ENCODE measurements around the gene SLC40A1.

GRCh38 chr2:189608170-189608569, 27.6 kb upstream of the SLC40A1 start:
- no peak for TF ChIP-seq CTCF (IDR thresholded peaks at IDR 0.05)
- no peak for TF ChIP-seq POLR2A (IDR thresholded peaks at IDR 0.05)
